ENCODE results near the gene IARS1.
A peak's percentile ranks its signal among the peaks of the same experiment; 100 is the strongest.

Gene IARS1

DNA sequence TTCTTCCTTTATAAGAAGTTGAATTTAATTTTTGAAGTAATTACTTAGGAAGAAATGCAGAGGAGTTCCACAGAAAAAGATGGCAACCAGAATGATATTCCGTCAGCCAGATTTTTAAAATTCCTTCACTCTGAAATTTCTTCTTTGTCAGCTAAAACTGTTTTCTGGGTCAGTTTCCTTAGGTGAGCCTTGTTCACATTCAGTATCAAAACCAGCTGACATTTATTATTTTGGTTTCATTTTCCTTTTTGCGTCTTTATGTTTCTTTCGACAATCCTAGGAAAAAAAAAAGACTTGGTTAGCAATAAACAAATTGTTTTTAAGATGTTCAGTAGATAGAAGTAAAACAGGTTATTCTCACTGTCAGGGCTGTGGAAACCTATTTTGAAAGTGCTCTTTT, 4.1 kb upstream of the IARS1 start:
- no peak overlapping the region for H3K4me3 ChIP-seq (ENCODE audit: low read depth, low read length)
- no peak for DNase-seq (ENCODE audit: low read depth)

GRCh38 chr9:92295827-92296258, 2.3 kb upstream of the IARS1 start:
- no peak for DNase-seq (ENCODE audit: low read depth)
- no peak overlapping the region for H3K4me3 ChIP-seq (ENCODE audit: low read depth, low read length)

- DNase-seq (ENCODE audit: low read depth) = no peak
- H3K4me3 ChIP-seq (ENCODE audit: low read depth, low read length) = no peak overlapping the region
Measured at GRCh38 chr9:92295240-92295790, 1.8 kb upstream of the IARS1 start.

DNA sequence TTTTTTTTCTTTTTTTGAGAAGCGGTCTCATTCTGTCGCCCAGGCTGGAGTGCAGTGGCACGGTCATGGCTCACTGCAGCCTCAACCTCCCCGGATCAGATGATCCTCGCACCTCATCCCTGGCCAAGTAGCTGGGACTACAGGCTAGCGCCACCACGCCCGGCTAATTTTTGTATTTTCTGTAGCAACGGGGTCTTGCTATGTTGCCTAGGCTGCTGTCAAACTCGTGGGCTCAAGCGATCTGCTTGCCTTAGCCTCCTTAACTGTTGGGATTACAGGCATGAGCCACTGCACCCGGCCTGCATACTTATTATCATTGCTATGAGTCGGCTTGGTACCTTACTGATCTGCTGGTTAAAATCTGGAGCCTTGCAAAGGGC, 790 bp upstream of the IARS1 start:
- H3K4me3 ChIP-seq (ENCODE audit: low read depth, low read length) = peak overlapping the region; percentile 71
- DNase-seq (ENCODE audit: low read depth) = no peak

- DNase-seq (ENCODE audit: low read depth) = no peak
- H3K4me3 ChIP-seq (ENCODE audit: low read depth, low read length) = peak overlapping the region; percentile 71
Measured at GRCh38 chr9:92293075-92293354, 482 bp downstream of the IARS1 start.

- H3K4me3 ChIP-seq (ENCODE audit: low read depth, low read length) = peak overlapping the region; percentile 71
- DNase-seq (ENCODE audit: low read depth) = no peak
Measured at GRCh38 chr9:92292338-92293074, 991 bp downstream of the IARS1 start.

DNA sequence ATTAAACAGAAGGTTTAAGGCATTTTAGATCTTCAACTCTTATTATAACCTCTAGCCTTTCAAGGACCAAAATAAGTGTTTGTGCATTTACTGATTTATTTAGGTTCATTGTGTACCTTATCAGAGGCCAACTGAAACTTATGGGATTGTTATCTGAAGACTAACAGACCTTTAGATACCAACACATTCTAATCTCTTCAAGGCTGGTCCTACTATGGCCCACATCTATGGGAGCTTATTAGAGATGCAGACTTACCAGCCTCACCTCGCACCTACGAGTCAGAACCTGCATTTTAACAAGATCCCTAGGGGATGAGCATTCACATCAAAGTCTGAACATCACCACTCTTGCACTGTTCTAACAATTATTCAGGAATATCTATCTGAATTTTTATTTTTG, 1.9 kb downstream of the IARS1 start:
- peak overlapping the region; percentile 71 for H3K4me3 ChIP-seq (ENCODE audit: low read depth, low read length)

DNA sequence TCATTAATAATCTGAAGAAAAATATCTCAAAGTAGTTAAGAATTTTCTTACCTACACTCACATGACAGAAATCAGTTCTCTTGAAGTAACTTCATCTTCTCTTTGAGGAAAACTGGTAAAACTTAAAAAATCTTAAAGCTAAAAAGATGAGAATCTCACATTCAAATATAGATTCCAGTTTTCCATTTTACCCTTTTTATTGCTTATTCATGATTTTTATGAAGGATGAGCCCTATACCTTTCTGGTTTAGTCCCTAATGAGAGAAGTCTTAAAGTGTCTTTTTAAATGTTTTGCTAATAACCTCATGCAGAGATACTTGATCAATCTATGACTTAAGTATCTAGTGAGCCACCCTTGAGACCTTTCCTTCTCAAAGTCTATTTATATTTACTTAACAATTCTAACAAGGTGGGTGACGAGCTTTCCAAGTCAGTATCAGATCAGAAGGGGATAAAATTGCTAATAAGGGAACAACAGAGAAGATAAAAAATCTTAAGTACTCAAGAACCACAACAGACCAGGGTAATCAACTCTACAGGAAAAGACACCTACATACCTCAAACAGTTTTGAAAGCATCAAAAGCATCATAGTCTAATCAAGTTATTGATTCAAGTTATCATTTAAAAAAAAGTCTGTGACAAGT, 2.6 kb downstream of the IARS1 start:
- no peak overlapping the region for H3K4me3 ChIP-seq (ENCODE audit: low read depth, low read length)
- no peak for DNase-seq (ENCODE audit: low read depth)

More for the DNA sequence above, 1.9 kb downstream of the IARS1 start:
- no peak for DNase-seq (ENCODE audit: low read depth)

DNA sequence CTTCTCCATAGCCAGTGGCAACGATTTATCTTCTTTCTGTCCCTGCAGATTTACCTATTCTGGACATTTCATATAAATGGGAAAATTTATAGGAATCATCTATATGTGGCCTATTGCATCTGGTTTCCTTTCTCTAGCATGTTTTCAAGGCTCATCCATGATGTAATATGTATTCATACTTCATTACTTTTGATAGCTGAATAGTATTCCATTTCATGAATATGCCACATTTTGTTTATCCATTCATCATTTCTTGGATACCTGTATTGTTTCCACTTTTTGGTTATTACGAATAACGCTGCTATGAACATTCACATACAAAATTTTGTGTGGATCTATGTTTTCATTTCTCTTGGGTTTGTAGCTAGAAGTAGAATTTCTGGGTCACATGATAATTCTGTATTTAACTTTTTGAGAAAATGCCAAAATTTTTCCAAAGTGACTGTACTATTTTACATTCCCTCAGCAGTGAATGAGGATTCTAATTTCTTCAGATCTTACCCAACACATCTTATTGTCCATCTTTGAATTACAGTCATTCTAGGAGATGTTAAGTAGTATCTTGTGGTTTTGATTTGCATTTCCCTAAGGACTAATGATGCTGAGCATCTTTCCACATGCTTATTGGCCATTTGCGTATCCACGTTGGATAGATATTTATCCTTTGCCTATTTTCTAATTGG, 3.6 kb downstream of the IARS1 start:
- H3K4me3 ChIP-seq (ENCODE audit: low read depth, low read length) = no peak overlapping the region
- no peak for DNase-seq (ENCODE audit: low read depth)

- DNase-seq (ENCODE audit: low read depth) = no peak
- no peak overlapping the region for H3K4me3 ChIP-seq (ENCODE audit: low read depth, low read length)
Measured at GRCh38 chr9:92279302-92279701, 14.2 kb downstream of the IARS1 start.

- no peak overlapping the region for H3K4me3 ChIP-seq (ENCODE audit: low read depth, low read length)
- DNase-seq (ENCODE audit: low read depth) = peak; percentile 15
Measured at GRCh38 chr9:92278110-92278509, 15.4 kb downstream of the IARS1 start.

DNA sequence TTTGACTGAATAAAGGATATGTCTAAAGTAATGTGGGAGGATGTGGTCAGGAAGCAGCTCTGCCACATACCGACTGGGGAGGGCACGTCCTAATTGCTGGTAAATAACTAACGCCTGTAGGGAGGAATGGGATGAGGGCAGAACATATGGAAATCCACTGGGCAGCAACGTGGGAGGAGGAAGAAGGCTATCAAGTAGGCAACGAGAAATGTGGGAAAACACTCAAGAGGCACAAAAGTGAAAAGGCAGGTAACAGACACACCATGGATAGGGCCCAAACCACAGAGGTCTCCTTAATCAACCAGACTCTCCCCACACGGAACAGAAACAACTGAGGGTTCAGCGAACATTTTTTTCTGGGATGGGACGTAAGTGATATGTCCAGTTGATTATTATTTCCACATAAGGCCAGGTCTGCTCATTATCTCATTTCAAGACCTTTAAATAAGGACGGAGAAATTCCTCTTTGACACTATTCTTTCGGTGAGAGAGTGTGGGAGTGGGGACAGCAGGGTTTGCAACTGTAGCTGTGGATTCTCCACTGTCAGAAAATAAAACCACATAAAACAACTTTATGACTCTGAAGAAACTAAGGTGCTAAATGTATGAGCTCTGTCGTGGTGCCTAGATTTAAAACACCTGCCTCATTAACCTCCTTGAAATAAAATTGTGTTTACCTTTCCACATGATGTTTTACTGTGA, 17.0 kb downstream of the IARS1 start:
- H3K4me3 ChIP-seq (ENCODE audit: low read depth, low read length) = no peak overlapping the region
- no peak for DNase-seq (ENCODE audit: low read depth)

- no peak overlapping the region for H3K4me3 ChIP-seq (ENCODE audit: low read depth, low read length)
- no peak for DNase-seq (ENCODE audit: low read depth)
Measured at GRCh38 chr9:92275541-92275940, 18.0 kb downstream of the IARS1 start.

- H3K4me3 ChIP-seq (ENCODE audit: low read depth, low read length) = no peak overlapping the region
- no peak for DNase-seq (ENCODE audit: low read depth)
Measured at GRCh38 chr9:92270511-92270910, 23.0 kb downstream of the IARS1 start.

DNA sequence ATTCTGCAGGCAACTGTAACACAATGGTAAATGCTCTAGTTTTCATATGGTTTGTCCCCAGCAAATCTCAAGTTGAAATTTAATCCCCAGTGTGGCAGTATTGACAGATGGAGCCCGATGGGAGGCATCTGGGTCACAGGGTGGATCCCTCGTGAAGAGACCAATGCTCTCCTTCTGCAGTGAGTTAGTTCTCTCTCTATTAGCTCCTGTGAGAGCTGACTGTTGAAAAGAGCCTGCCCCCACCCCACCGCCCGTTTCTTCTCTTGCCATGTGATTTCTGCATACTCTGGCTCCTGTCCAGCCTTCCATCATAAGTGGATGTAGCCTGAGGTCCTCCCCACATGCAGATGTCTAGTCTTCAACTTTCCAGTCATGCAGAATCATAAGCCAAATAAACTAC, 27.0 kb downstream of the IARS1 start:
- no peak for DNase-seq (ENCODE audit: low read depth)
- no peak overlapping the region for H3K4me3 ChIP-seq (ENCODE audit: low read depth, low read length)

GRCh38 chr9:92265154-92265553, 28.3 kb downstream of the IARS1 start:
- no peak overlapping the region for H3K4me3 ChIP-seq (ENCODE audit: low read depth, low read length)
- no peak for DNase-seq (ENCODE audit: low read depth)

GRCh38 chr9:92263131-92263530, 30.4 kb downstream of the IARS1 start:
- no peak overlapping the region for H3K4me3 ChIP-seq (ENCODE audit: low read depth, low read length)
- DNase-seq (ENCODE audit: low read depth) = no peak

- DNase-seq (ENCODE audit: low read depth) = no peak
- H3K4me3 ChIP-seq (ENCODE audit: low read depth, low read length) = no peak overlapping the region
Measured at GRCh38 chr9:92257327-92257726, 36.2 kb downstream of the IARS1 start.

DNA sequence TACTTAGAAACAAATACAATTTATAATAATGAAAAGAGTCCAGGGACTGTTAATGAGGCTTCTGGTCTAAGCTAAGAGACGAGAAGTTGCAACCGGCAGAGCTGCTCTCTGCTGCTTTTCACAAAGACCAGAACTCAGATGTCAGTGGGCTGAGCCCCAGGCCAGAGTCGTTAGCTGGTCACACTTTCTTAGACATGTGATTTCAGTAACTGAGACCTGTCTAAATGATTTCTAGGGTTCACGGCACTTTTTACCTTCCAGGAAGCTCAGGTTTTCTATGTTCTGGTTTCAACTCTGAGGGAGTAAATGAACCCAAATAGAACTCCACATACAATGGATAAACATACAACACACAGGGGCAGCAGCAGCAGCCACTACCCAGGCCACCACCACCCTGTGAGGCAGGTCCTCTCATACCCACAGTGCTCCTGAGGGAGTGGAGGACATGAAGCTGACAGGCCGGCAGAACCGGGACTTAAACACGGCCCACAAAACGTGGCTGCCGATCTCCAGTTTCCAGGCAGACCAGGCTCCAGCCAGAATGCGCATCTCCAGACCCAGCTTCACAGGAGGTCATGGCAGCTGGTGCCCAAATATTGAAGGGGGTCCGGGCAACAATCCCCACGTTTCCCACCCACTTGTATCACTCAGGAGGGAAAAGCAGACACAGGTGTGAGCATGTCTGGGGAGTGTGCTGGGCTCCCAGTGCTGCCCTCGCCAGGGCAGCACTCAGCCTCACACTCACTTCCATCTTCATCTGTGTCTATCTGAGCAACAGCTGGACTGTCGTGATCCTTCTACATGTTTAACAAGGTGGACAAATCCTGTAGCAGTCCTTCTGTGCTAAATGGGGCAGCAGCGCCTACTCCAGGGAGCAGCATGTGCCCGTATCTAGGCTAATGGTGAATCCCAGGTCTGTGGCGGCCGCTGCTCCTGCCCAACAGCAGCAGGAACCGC, 38.8 kb downstream of the IARS1 start:
- H3K4me3 ChIP-seq (ENCODE audit: low read depth, low read length) = no peak overlapping the region
- no peak for DNase-seq (ENCODE audit: low read depth)
